ENCODE data around the gene LGR6.
A peak's percentile ranks its signal among the peaks of the same experiment; 100 is the strongest.

Gene LGR6

DNA sequence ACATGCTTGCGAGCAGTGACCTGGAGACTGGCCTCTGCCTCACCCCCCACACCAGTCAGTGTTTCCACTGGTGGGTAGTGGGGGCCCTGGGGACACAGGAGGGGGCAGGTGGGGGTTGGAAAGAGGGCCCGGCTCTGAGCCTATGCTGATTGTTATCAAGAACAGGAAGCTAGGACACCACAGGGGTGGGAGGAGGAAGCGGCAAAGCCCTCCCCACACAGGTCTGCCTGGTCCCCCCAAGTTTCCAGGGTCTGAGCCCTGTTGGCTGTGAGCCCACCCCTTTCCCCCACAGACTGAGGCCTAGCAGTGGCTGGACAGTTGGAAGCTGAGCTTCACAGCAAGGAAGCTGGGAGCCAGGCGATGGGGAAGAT is 31.6 kb upstream of the LGR6 start:
- Histone ChIP-seq H2AFZ (ENCODE audit: low read length) (no peak overlapping the region), H3K9ac (ENCODE audit: low read length) (peak overlapping the region; percentile 22; the same call in 1 of the 2 replicates), H3K9me3 (ENCODE audit: low read length) (no peaks in the 10 kb centered on the region), H3K27me3 (ENCODE audit: insufficient read depth, low read length) (no peaks in the 10 kb centered on the region), H4K20me1 (ENCODE audit: insufficient read depth, low read length) (no peaks in the 10 kb centered on the region), H3K79me2 (ENCODE audit: insufficient read depth, low read length) (no peaks in the 10 kb centered on the region), H3K4me1 (ENCODE audit: insufficient read depth, low read length, severe bottlenecking) (peaks cover 65% of the 10 kb centered on the region), H3K4me3 (ENCODE audit: low read depth, low read length, poor library complexity, severe bottlenecking) (peak overlapping the region; percentile 4), H3K36me3 (ENCODE audit: insufficient read depth, low read length) (peaks cover 16% of the 10 kb centered on the region; the same call in 1 of the 2 replicates), H3F3A (ENCODE audit: insufficient read depth, low read length) (no peaks in the 10 kb centered on the region), H3K4me2 (ENCODE audit: low read length) (peak overlapping the region; percentile 93), H3K27ac (ENCODE audit: low read depth, low read length, poor library complexity, severe bottlenecking) (no peak overlapping the region), H3K9me2 (ENCODE audit: low read depth, low read length) (no peaks in the 10 kb centered on the region)
- TF ChIP-seq, protein P1, sequence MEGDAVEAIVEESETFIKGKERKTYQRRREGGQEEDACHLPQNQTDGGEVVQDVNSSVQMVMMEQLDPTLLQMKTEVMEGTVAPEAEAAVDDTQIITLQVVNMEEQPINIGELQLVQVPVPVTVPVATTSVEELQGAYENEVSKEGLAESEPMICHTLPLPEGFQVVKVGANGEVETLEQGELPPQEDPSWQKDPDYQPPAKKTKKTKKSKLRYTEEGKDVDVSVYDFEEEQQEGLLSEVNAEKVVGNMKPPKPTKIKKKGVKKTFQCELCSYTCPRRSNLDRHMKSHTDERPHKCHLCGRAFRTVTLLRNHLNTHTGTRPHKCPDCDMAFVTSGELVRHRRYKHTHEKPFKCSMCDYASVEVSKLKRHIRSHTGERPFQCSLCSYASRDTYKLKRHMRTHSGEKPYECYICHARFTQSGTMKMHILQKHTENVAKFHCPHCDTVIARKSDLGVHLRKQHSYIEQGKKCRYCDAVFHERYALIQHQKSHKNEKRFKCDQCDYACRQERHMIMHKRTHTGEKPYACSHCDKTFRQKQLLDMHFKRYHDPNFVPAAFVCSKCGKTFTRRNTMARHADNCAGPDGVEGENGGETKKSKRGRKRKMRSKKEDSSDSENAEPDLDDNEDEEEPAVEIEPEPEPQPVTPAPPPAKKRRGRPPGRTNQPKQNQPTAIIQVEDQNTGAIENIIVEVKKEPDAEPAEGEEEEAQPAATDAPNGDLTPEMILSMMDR (IDR thresholded peaks at IDR 0.05; ENCODE audit: low read length) = no peak
- TF ChIP-seq EZH2 (IDR thresholded peaks at IDR 0.05; ENCODE audit: borderline replicate concordance, low read length) = no peak

DNA sequence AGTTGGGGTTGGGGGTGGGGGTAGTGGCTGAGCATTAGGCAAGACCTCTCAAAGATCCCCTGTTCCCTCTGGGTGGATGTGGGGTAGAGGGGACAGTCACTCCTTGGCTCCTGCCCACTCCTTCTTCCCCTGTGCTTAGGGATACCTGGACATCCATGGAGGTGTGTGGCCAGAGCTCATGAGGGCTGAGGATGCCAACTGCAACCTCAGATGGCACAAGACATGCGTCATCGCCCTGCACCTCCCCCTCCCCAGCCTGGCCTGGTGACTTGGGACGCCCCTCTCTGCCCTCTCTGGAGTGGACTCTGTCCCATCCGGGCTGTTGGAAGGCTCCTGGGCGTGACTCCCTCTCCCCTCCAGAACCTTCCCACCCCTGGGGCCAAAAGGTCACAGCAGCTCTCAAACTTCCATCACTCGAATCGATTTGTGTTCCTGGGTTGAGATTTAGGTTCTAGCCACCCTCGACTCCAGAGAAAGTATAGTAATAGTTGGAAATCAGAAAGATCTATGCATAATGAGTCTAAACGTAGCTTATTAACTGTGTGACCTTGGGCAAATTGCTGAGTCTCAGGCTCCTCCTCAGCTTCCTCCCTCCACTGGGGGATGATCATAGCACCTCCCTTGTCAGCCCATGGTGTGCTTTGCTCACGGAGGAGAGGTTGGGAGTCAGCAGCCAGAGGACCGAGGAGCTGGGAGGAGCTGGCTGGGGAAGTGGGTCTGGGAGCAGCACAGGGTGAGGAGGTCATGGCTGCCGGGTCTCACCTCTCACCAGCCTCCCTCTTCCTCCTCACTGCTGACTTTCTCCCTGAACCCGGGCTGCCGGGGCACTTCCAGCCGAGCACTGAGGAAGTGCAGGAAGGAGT is 30.9 kb upstream of the LGR6 start:
- H3K79me2 ChIP-seq (ENCODE audit: insufficient read depth, low read length) = no peaks in the 10 kb centered on the region
- H3K27me3 ChIP-seq (ENCODE audit: insufficient read depth, low read length) = no peaks in the 10 kb centered on the region
- no peaks in the 10 kb centered on the region for H3K9me2 ChIP-seq (ENCODE audit: low read depth, low read length)
- H4K20me1 ChIP-seq (ENCODE audit: insufficient read depth, low read length) = no peaks in the 10 kb centered on the region
- no peak overlapping the region for H3K4me3 ChIP-seq (ENCODE audit: low read depth, low read length, poor library complexity, severe bottlenecking)
- peak overlapping the region; percentile 93 for H3K4me2 ChIP-seq (ENCODE audit: low read length)
- H3K4me1 ChIP-seq (ENCODE audit: insufficient read depth, low read length, severe bottlenecking) = peaks cover 63% of the 10 kb centered on the region
- H3K36me3 ChIP-seq (ENCODE audit: insufficient read depth, low read length) = peaks cover 10% of the 10 kb centered on the region; the same call in 1 of the 2 replicates
- no peak overlapping the region for H3K27ac ChIP-seq (ENCODE audit: low read depth, low read length, poor library complexity, severe bottlenecking)
- no peaks in the 10 kb centered on the region for H3F3A ChIP-seq (ENCODE audit: insufficient read depth, low read length)
- no peak overlapping the region for H2AFZ ChIP-seq (ENCODE audit: low read length)
- no peak for TF ChIP-seq EZH2 (IDR thresholded peaks at IDR 0.05; ENCODE audit: borderline replicate concordance, low read length)
- TF ChIP-seq, protein P1 (IDR thresholded peaks at IDR 0.05; ENCODE audit: low read length) = no peak
- no peaks in the 10 kb centered on the region for H3K9me3 ChIP-seq (ENCODE audit: low read length)
- H3K9ac ChIP-seq (ENCODE audit: low read length) = no peak overlapping the region; the same call in 1 of the 2 replicates

DNA sequence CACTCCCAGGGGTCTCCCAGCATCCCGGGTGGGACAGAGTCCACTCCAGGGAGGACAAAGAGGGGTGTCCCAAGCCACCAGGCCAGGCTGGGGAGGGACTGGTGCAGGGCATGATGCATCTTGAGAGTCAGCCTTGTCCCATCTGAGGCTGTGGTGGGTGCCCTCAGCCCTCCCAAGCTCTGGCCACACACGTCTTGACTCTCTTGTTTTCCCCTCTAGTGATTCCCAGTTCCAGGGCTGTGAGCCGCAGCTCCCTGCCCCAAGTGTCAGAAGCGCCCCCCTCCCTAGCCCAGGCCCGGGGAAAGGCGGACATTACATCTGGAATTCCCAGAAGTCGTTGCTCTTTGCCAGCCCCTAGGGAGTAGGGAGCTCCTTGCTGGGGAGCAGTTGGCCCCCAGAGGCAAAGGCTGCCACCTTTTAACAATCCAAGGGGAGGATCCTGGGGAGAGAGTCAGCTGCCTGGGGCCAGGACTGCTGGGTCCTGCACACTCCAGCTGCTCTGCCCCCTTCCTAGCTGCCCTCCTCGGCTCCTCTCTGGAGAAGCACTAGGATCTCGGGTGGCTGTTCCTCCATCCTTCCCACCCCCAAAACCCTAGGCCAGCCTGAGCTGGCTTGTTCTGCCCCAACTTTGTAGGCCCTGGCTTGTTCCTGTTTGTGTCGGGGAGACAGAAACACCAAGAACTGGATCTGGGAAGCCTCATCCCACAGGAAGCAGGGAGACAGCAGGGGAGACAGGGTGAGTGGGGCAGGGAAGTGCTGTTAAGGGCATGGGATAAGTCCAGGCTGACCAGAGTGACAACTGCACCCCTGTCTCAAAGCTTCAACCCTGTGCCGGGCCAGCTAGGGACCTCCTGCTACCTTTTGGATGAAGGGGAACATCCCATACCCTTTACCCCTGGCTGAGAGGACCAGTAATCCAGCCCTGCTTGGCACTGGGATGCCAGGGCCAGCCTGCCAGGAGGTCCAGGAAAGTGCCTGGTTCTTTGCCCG is 30.0 kb upstream of the LGR6 start:
- Histone ChIP-seq H4K20me1 (ENCODE audit: insufficient read depth, low read length) (no peaks in the 10 kb centered on the region), H3K9ac (ENCODE audit: low read length) (no peak overlapping the region), H3K27ac (ENCODE audit: low read depth, low read length, poor library complexity, severe bottlenecking) (no peak overlapping the region), H3K27me3 (ENCODE audit: insufficient read depth, low read length) (no peaks in the 10 kb centered on the region), H3K36me3 (ENCODE audit: insufficient read depth, low read length) (0 out of 2 replicates have a peak, but pooled peaks cover 4% of the 10 kb centered on the region), H3K9me3 (ENCODE audit: low read length) (no peaks in the 10 kb centered on the region), H3K79me2 (ENCODE audit: insufficient read depth, low read length) (no peaks in the 10 kb centered on the region), H3K9me2 (ENCODE audit: low read depth, low read length) (no peaks in the 10 kb centered on the region), H2AFZ (ENCODE audit: low read length) (no peak overlapping the region), H3F3A (ENCODE audit: insufficient read depth, low read length) (no peaks in the 10 kb centered on the region), H3K4me3 (ENCODE audit: low read depth, low read length, poor library complexity, severe bottlenecking) (no peak overlapping the region), H3K4me2 (ENCODE audit: low read length) (no peak overlapping the region), H3K4me1 (ENCODE audit: insufficient read depth, low read length, severe bottlenecking) (peaks cover 54% of the 10 kb centered on the region)
- TF ChIP-seq EZH2 (IDR thresholded peaks at IDR 0.05; ENCODE audit: borderline replicate concordance, low read length) = no peak
- TF ChIP-seq, protein P1 (IDR thresholded peaks at IDR 0.05; ENCODE audit: low read length) = no peak

Data from OCI-LY1 (cell line).